Stimulated activated effector memory CD8-positive, alpha-beta T cell treated with anti-CD3 and anti-CD28 coated beads, Interleukin-12 subunit alpha, Interleukin-12 subunit beta, amount 100 ng/mL, for 72 hours (primary cell): ENCODE results near the gene CXCL14.
A peak's percentile ranks its signal among the peaks of the same experiment; 100 is the strongest.

Source experiments
- ATAC-seq: fragments of 150-1000 bp; cut with Tn5 transposase; 2 replicates; pipeline ENCODE4 v1.10.0; 2021
- DNase-seq, 2 donors: peaks; one replicate each; pipeline ENCODE4 v3.0.0; 2021 to 2022; ENCODE audit warnings: low spot score in 2 of 2
- H3K27ac Mint-ChIP-seq: one replicate; pipeline ENCODE4 v1.8.0; 2022; ENCODE audit warnings: mild to moderate bottlenecking, mixed read lengths
- H3K36me3 Mint-ChIP-seq: one replicate; pipeline ENCODE4 v1.8.0; 2022; ENCODE audit warnings: mild to moderate bottlenecking, mixed read lengths
- H3K4me1 Mint-ChIP-seq: one replicate; pipeline ENCODE4 v1.8.0; 2022; ENCODE audit warnings: mixed read lengths
- H3K4me3 Mint-ChIP-seq: one replicate; pipeline ENCODE4 v1.8.0; 2022; ENCODE audit warnings: mild to moderate bottlenecking, mixed read lengths
- H3K9me3 Mint-ChIP-seq: one replicate; pipeline ENCODE4 v1.8.0; 2022; ENCODE audit warnings: mixed read lengths

Gene CXCL14

DNA sequence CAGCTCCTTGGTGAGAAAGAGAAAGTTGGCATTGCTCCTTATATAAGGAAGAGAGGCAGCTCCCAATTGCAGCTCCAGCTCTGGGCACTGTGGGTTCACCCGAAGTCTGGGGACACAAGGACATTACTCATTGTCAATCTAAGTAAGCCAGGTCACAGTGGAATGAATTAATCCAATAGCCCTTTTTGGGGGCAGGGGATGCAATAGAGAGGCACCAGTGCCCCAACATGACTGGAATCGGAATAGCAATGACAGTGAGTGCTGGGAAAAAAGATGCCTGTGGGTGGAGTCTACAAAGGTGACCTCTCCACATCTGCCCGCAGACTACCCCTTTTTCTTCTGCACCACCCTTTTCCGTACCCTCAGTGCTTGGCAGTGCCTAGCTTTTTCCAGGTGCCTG, 31.9 kb downstream of the CXCL14 start:
- Mint-ChIP-seq H3K4me1 (peaks cover 15% of the 10 kb centered on the region), H3K27ac (no peak overlapping the region), H3K4me3 (no peak overlapping the region), H3K9me3 (no peaks in the 10 kb centered on the region), H3K36me3 (no peaks in the 10 kb centered on the region)
- ATAC-seq (no peak), DNase-seq (no peak)

DNA sequence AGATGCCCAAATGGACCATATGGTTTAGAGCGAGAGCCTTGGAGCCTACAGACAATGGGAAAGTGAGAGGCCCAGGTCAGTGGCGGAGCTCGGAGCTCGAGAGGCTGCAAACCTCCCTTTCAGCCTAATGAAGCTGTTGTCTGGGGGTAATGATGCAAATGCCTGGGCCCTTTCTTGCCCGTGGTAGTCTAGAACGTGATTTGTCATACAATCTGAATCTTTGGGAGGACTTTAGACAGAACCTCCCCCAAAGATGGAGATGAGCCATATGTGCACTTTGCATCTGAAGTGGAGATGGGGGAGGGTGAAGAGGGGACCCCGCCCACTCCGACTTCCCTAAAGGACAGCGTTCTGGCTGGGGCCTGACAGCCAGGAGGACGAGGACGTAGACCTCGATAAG, 32.7 kb downstream of the CXCL14 start:
- DNase-seq (no peak), ATAC-seq (no peak)
- Mint-ChIP-seq H3K4me1 (peaks cover 15% of the 10 kb centered on the region), H3K27ac (no peak overlapping the region), H3K9me3 (no peaks in the 10 kb centered on the region), H3K4me3 (no peak overlapping the region), H3K36me3 (no peaks in the 10 kb centered on the region)

DNA sequence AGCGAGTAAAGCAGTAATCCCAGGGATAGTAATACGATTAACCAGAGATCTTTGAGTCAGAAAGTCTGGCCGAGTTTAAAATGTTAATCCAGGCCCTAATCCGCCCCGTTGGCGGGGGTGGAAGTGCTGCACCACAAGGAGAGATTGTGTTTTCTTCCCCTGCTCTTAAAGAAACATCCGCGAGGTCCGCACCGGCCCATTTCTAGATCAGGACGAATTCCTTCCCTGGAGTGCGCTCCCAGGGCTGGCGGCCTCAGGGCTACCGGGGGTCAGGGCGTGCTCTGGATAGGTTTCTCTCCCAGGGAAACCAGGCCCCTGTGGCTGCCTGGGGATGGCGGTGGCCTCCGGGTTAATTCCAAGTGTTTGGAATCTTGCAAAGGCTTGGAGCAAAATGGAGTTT, 33.7 kb downstream of the CXCL14 start:
- no peak overlapping the region for H3K27ac Mint-ChIP-seq
- H3K9me3 Mint-ChIP-seq: no peaks in the 10 kb centered on the region
- DNase-seq (no peak), ATAC-seq (no peak)
- H3K36me3 Mint-ChIP-seq: no peaks in the 10 kb centered on the region
- H3K4me1 Mint-ChIP-seq: peaks cover 15% of the 10 kb centered on the region
- peak overlapping the region; percentile 81 for H3K4me3 Mint-ChIP-seq

GRCh38 chr5:135543485-135544304, 35.1 kb downstream of the CXCL14 start:
- peak overlapping the region; percentile 72 for H3K27ac Mint-ChIP-seq
- no peaks in the 10 kb centered on the region for H3K36me3 Mint-ChIP-seq
- DNase-seq (no peak), ATAC-seq (peak; percentile 12)
- H3K4me3 Mint-ChIP-seq: peak overlapping the region; percentile 81
- H3K4me1 Mint-ChIP-seq: peaks cover 15% of the 10 kb centered on the region
- no peaks in the 10 kb centered on the region for H3K9me3 Mint-ChIP-seq

DNA sequence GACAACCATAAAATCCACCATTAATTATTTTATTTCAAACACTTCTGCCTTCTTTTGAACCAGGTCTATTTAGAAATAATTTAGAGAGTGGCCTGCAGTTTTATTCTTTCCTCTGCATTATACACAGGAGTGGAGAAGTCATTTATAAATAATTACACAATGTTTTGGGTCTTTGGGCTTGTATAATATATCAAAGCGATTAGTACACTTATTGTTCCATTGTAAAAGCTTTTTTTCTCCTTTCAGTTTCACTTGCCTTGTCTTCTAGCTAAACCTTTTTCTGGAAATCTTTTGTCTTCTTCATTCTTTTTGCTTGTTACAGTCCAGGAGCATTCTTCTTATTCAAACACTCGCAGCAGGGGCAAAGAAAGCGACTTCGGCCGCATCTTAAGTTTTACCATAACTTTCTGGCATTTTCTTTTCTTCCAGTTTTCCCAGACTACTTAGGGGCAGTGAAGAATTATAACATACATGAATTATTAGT, 35.7 kb downstream of the CXCL14 start:
- Mint-ChIP-seq H3K27ac (no peak overlapping the region), H3K36me3 (no peaks in the 10 kb centered on the region), H3K9me3 (no peaks in the 10 kb centered on the region), H3K4me3 (peak overlapping the region; percentile 81), H3K4me1 (peaks cover 15% of the 10 kb centered on the region)
- ATAC-seq (no peak), DNase-seq (no peak)

DNA sequence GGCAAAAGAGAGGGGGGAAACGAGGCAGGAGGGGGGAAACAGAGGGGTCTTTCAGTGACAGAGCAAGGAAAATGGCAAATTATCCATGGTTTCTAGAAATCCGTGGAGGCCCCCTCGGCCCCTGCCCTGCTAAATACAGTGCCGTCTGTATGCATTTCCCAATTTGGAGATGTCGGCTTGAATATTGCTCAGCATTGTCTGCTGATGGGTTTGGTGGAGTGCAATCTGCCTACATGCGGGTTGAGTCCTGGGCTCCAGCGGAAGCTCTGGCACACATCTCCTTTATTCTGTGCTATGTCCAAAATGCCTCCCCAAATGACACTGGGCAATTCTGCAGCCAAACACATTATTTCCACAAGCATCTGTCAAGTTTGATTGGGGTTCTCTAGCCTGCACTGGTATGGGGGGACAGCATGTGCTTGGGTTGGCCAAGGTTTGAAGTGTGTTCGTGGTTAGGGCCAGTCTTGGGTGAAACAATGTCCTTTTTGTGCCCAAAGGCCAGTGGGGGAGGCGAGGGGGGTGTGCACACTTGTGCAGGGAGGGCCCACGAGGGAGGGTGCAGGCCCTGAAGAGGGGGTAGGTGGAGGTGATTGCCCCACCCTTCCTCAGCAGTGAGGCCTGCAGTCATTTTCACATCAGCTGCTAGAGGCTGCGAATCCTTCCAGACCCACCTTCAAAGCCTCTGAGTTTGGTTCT, 36.8 kb downstream of the CXCL14 start:
- no peak overlapping the region for H3K27ac Mint-ChIP-seq
- no peak for DNase-seq
- peaks cover 15% of the 10 kb centered on the region for H3K4me1 Mint-ChIP-seq
- no peak for ATAC-seq
- H3K4me3 Mint-ChIP-seq: no peak overlapping the region
- H3K9me3 Mint-ChIP-seq: no peaks in the 10 kb centered on the region
- no peaks in the 10 kb centered on the region for H3K36me3 Mint-ChIP-seq

GRCh38 chr5:135539430-135540005, 39.3 kb downstream of the CXCL14 start:
- H3K4me1 Mint-ChIP-seq: peaks cover 19% of the 10 kb centered on the region
- no peak overlapping the region for H3K4me3 Mint-ChIP-seq
- H3K27ac Mint-ChIP-seq: no peak overlapping the region
- H3K36me3 Mint-ChIP-seq: no peaks in the 10 kb centered on the region
- H3K9me3 Mint-ChIP-seq: no peaks in the 10 kb centered on the region
- DNase-seq (no peak), ATAC-seq (no peak)

GRCh38 chr5:135538261-135538660, 40.5 kb downstream of the CXCL14 start:
- H3K9me3 Mint-ChIP-seq: no peaks in the 10 kb centered on the region
- no peak overlapping the region for H3K4me3 Mint-ChIP-seq
- H3K36me3 Mint-ChIP-seq: no peaks in the 10 kb centered on the region
- H3K27ac Mint-ChIP-seq: no peak overlapping the region
- H3K4me1 Mint-ChIP-seq: peaks cover 13% of the 10 kb centered on the region
- no peak for DNase-seq
- ATAC-seq: no peak

GRCh38 chr5:135537745-135538144, 41.0 kb downstream of the CXCL14 start:
- H3K9me3 Mint-ChIP-seq: no peaks in the 10 kb centered on the region
- no peak overlapping the region for H3K27ac Mint-ChIP-seq
- H3K36me3 Mint-ChIP-seq: no peaks in the 10 kb centered on the region
- H3K4me1 Mint-ChIP-seq: peaks cover 9% of the 10 kb centered on the region
- DNase-seq (no peak), ATAC-seq (no peak)
- no peak overlapping the region for H3K4me3 Mint-ChIP-seq

GRCh38 chr5:135537271-135537670, 41.5 kb downstream of the CXCL14 start:
- H3K4me1 Mint-ChIP-seq: peaks cover 9% of the 10 kb centered on the region
- H3K27ac Mint-ChIP-seq: no peak overlapping the region
- no peaks in the 10 kb centered on the region for H3K36me3 Mint-ChIP-seq
- DNase-seq: no peak
- no peak overlapping the region for H3K4me3 Mint-ChIP-seq
- ATAC-seq: no peak
- no peaks in the 10 kb centered on the region for H3K9me3 Mint-ChIP-seq

GRCh38 chr5:135535820-135536801, 42.7 kb downstream of the CXCL14 start, which contains the start of gene NEUROG1:
TSS of gene NEUROG1 (minus strand) at chr5:135535964. CDS start at chr5:135535690, 274 bp downstream.
- H3K36me3 Mint-ChIP-seq: no peaks in the 10 kb centered on the region
- H3K9me3 Mint-ChIP-seq: no peaks in the 10 kb centered on the region
- DNase-seq: no peak
- peak within 1 kb of the TSS; percentile 11 for H3K4me3 Mint-ChIP-seq
- H3K4me1 Mint-ChIP-seq: peaks cover 9% of the 10 kb centered on the region
- no peak within 1 kb of the TSS for H3K27ac Mint-ChIP-seq
- ATAC-seq: no peak

GRCh38 chr5:135535420-135535819, 43.4 kb downstream of the CXCL14 start:
- Mint-ChIP-seq H3K27ac (no peak overlapping the region), H3K4me3 (no peak overlapping the region), H3K9me3 (no peaks in the 10 kb centered on the region), H3K4me1 (peaks cover 9% of the 10 kb centered on the region), H3K36me3 (no peaks in the 10 kb centered on the region)
- ATAC-seq (no peak), DNase-seq (no peak)

DNA sequence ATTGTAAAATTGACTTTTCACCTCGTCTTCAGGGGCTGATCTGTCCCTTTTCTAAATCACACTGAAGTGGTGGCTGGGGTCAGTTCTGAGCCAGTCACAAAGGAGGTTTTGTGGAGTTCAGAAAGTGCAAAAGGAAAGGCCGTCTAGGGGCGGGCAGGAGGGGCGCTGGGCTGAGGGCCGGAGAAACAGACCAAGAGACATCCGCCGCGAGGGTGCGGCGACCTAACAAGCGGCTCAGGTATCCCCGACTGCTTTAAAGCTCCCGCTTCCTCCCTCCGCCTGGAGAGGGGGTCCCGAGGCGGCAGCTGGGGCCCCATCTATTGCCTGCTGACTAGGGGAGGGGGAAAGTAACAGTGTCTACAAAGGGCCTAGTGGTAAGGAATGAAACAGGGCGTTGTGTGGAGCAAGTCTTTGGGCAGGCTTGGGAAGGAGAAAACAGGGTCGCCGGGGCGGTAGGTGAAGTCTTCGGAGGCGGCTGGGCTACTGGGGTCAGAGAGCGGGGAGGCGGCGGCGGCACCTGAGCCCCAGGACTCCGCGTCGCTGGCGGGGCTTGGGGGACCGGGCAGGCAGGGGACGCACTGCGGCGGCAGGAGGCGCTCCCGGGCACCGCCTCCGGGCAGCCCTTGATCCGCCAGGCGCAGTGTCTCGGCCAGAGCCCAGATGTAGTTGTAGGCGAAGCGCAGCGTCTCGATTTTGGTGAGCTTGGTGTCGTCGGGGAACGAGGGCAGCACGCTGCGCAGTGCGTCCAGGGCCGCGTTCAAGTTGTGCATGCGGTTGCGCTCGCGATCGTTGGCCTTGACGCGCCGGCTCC, 44.0 kb downstream of the CXCL14 start:
- DNase-seq (no peak), ATAC-seq (no peak)
- no peak overlapping the region for H3K27ac Mint-ChIP-seq
- H3K4me1 Mint-ChIP-seq: peaks cover 9% of the 10 kb centered on the region
- H3K36me3 Mint-ChIP-seq: no peaks in the 10 kb centered on the region
- peak overlapping the region; percentile 11 for H3K4me3 Mint-ChIP-seq
- H3K9me3 Mint-ChIP-seq: no peaks in the 10 kb centered on the region

GRCh38 chr5:135533794-135534193, 45.0 kb downstream of the CXCL14 start:
- ATAC-seq (no peak), DNase-seq (no peak)
- Mint-ChIP-seq H3K36me3 (no peaks in the 10 kb centered on the region), H3K4me3 (no peak overlapping the region), H3K9me3 (no peaks in the 10 kb centered on the region), H3K4me1 (peaks cover 9% of the 10 kb centered on the region), H3K27ac (no peak overlapping the region)
